Measurements from ENCODE around the gene PKHD1. TPM values are rescaled to one million over a fixed set of nuclear protein-coding genes. Genes with fewer than 3 reads are reported as not detected.

PKHD1 gene
- total RNA-seq, 1 donor from 2014 or later: not detected

DNA sequence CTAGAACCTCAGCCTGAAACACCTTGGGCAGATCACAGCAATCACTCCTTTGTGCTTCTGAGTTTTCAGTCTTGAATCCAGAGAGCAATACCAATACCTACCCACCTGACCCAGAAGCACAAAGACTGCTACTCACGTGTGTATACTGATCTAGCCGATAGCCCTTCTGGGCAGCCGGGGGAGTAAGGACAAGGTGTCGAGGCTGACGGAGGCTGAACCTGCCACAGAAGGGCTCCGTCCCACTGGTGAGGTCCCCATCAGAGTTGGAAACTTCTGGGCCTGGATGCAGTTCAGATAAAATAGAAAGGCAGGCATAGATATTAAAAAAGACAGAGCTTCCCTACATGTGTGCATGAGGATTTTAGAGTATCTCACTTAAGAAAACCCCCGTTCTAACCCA, 32.0 kb downstream of the PKHD1 start:
- H3K27me3 Mint-ChIP-seq (ENCODE audit: low read depth): peaks cover 20% of the 10 kb centered on the region
- no peaks in the 10 kb centered on the region for H3K4me1 Mint-ChIP-seq (ENCODE audit: low read depth)
- intact Hi-C loops (cut with micrococcal nuclease): no loop called here
- H3K9me3 Mint-ChIP-seq: no peaks in the 10 kb centered on the region
- H3K36me3 Mint-ChIP-seq (ENCODE audit: low read depth): no peaks in the 10 kb centered on the region
- no peak overlapping the region for H3K27ac Mint-ChIP-seq
- H3K4me3 Mint-ChIP-seq (ENCODE audit: low read depth): no peak overlapping the region
- no peak for DNase-seq (ENCODE audit: low spot score)

DNA sequence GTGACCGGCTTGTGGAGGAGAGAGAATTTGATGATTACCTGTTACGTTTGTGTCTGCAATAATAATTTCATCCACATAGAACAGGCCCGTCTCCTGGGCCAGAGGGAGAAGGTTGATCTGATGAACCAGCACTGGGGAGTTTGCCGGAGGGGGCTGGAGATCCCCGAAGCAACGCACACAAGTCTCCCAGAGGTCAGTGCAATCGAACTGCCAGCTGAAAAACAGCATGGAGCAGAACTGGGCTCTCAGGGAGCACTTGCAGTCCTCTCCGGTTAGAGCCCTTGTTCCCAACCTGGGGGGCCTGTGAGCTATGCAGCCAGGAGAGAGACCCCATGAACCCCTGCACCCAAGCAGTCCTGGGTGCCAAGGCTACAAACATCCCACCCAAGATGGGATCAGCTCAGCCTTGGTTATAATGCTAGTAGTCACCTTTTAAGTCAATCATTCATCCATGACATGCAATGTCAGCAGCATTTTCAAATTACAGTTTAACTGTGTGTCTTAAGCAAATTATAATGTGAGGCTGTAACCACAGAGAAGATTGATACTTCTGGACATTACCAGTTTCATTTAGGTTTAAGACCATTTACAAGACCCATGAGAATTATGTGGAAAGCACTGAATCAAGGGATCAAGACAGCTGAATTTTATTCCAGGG, 34.2 kb downstream of the PKHD1 start:
- DNase-seq (ENCODE audit: low spot score): no peak
- Mint-ChIP-seq H3K27ac (no peak overlapping the region), H3K4me3 (ENCODE audit: low read depth) (no peak overlapping the region), H3K36me3 (ENCODE audit: low read depth) (no peaks in the 10 kb centered on the region), H3K9me3 (no peaks in the 10 kb centered on the region), H3K27me3 (ENCODE audit: low read depth) (peaks cover 20% of the 10 kb centered on the region), H3K4me1 (ENCODE audit: low read depth) (no peaks in the 10 kb centered on the region)
- intact Hi-C loops (cut with micrococcal nuclease): no loop called here

DNA sequence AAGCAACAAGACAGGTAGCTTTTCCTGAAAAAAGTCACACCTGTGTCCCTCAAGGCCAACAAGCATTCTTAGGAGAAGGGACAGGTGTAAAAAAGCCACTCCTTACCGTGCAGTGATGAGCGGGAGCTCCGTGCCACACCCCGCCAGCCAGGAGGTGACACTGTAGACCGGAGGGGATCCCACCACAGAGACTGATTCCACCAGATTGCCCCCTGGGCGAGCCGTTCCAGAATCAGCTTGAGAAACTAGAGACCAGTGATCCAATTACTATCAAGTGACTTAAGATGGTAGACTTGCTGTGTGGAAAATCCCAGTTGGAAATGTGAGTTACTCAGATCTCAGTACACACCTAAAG, 37.4 kb downstream of the PKHD1 start:
- Mint-ChIP-seq H3K36me3 (ENCODE audit: low read depth) (no peaks in the 10 kb centered on the region), H3K27me3 (ENCODE audit: low read depth) (peaks cover 24% of the 10 kb centered on the region), H3K27ac (no peak overlapping the region), H3K9me3 (no peaks in the 10 kb centered on the region), H3K4me1 (ENCODE audit: low read depth) (no peaks in the 10 kb centered on the region), H3K4me3 (ENCODE audit: low read depth) (no peak overlapping the region)
- no peak for DNase-seq (ENCODE audit: low spot score)
- intact Hi-C loops (cut with micrococcal nuclease): no loop called here

DNA sequence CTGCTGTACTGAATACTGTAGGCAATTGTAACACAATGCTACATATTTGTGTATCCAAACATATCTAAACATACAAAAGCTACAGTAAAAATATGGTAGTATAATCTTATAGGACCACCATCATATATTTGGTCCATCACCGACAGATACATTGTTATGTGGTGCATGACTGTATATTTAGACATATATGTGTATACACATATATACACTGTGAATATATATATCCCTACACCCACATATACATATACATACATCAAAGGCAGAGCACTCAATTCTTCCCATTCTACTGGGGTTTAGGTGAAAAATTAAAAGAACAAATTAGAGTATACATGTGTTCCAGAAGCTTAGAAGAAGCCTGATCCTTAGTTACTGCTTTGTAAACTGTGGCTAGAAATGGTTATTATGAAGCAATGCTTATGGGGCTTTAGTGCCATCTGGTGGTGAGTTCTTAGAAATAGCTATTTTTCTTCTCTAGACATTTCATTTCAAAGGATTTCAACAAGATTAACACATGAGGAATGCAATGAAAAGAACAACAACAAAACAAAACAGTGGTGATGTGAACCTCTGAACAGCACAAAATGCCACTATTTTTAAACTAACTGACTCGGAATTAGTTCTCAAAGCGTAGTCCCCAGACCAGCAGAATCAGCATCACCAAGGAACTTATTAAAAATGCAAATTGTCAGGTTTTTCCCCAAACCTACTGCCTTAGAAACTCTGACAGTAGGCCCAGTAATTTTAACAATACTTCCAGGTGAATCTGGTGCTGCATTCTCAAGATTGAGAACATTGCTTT, 38.0 kb downstream of the PKHD1 start:
- Mint-ChIP-seq H3K27me3 (ENCODE audit: low read depth) (peaks cover 26% of the 10 kb centered on the region), H3K27ac (no peak overlapping the region), H3K4me3 (ENCODE audit: low read depth) (no peak overlapping the region), H3K36me3 (ENCODE audit: low read depth) (no peaks in the 10 kb centered on the region), H3K4me1 (ENCODE audit: low read depth) (no peaks in the 10 kb centered on the region), H3K9me3 (no peaks in the 10 kb centered on the region)
- intact Hi-C loops (cut with micrococcal nuclease): no loop called here
- no peak for DNase-seq (ENCODE audit: low spot score)

DNA sequence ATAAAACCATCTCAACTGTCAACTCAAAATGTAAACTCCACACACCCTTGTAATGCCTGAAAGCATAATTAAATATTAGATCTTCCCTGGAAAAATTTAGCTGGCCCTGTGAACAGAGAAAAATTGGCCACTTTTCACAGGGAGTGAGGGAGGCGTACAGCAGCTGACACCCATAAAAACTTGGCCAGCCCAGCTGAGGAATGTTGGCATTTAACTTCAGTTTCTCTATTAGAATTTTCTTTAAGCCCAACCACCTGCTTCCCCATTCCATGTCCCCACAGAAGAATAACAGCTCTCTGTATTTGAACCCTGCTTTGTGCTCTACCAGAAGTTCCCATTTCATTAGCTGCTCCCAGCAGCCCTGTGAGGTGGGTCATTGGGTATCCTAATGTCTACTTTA, 41.0 kb downstream of the PKHD1 start:
- Mint-ChIP-seq H3K36me3 (ENCODE audit: low read depth) (no peaks in the 10 kb centered on the region), H3K4me1 (ENCODE audit: low read depth) (no peaks in the 10 kb centered on the region), H3K27me3 (ENCODE audit: low read depth) (peaks cover 28% of the 10 kb centered on the region), H3K9me3 (no peaks in the 10 kb centered on the region), H3K27ac (no peak overlapping the region), H3K4me3 (ENCODE audit: low read depth) (no peak overlapping the region)
- intact Hi-C loops (cut with micrococcal nuclease): no loop called here
- no peak for DNase-seq (ENCODE audit: low spot score)

DNA sequence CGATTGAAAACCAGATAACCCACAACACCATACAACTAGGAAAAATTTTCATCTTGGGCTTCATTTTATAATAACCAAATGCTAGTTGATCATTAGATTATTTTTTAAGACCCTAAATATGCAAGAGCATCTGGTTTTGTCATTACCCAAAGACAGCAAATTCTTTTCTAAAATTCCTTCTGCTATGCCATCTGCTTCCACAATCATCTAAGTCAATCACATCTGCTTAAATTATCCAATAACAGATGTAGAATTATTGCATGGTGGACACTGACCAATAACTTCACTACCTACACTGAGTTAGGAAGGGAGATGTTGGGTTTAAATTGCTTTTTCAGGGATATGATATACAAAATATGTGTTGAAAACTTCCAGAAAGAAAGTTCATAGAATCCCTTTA, 41.9 kb downstream of the PKHD1 start:
- H3K27ac Mint-ChIP-seq: no peak overlapping the region

DNA sequence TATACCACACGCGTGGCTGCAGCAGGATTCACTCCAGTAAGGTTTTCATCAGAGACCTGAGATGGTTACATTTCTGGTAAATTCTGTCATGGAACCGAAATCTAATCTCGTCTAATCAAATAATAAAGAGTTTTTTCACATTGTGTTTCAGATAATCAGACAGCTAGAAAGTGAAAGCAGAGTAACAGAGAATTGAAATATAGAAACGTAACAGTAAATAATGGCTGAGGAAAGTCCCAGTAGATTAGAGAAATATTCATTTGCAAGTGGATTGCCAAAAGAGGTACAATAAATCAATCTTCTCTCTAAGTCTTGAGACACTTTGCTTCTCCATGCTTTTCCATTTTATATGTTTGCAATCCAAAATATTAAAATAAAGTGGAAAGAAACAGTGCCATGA, 42.4 kb downstream of the PKHD1 start:
- DNase-seq (ENCODE audit: low spot score): no peak
- Mint-ChIP-seq H3K36me3 (ENCODE audit: low read depth) (no peaks in the 10 kb centered on the region), H3K4me1 (ENCODE audit: low read depth) (no peaks in the 10 kb centered on the region), H3K9me3 (no peaks in the 10 kb centered on the region), H3K27me3 (ENCODE audit: low read depth) (peaks cover 20% of the 10 kb centered on the region), H3K4me3 (ENCODE audit: low read depth) (no peak overlapping the region), H3K27ac (no peak overlapping the region)
- intact Hi-C loops (cut with micrococcal nuclease): no loop called here

More for the DNA sequence above, 41.9 kb downstream of the PKHD1 start:
- Mint-ChIP-seq H3K27me3 (ENCODE audit: low read depth) (peaks cover 23% of the 10 kb centered on the region), H3K4me1 (ENCODE audit: low read depth) (no peaks in the 10 kb centered on the region), H3K9me3 (no peaks in the 10 kb centered on the region), H3K36me3 (ENCODE audit: low read depth) (no peaks in the 10 kb centered on the region), H3K4me3 (ENCODE audit: low read depth) (no peak overlapping the region)
- intact Hi-C loops (cut with micrococcal nuclease): no loop called here
- DNase-seq (ENCODE audit: low spot score): no peak

DNA sequence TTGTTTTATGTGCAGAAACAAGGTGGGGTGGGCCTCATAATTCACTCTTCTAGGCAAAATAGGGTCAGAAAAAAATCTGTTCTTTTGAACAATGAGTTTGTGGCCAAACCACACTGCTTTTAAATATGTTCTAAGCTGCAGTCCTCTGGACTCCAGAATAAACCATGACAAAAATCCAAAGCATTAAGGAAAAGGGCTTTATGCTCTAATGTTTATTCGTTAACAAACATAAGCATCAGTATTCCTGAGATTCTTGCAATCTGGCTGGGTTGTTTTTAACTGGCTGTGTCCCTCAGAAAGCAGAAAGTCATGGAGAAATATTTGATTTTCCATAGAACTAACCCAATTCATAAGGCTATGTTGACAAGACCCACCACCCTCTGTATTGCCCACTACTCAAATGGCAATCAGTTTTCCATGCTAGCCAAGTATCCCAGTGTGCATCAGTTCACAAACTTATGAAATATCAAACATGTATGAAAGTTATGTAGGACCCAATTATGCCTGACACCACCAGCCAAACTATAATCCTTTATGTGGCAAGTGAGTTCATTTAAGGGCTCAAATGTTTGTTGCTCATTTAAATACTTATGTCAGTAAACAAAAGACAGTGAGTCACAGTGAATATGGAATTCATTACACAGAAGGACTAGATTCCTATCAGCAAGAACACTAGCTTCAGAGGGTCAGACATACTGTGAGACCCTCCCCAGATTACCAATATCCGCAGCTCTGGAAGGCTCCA, 45.1 kb downstream of the PKHD1 start:
- DNase-seq (ENCODE audit: low spot score): no peak
- Mint-ChIP-seq H3K9me3 (no peaks in the 10 kb centered on the region), H3K27me3 (ENCODE audit: low read depth) (peaks cover 17% of the 10 kb centered on the region), H3K36me3 (ENCODE audit: low read depth) (no peaks in the 10 kb centered on the region), H3K4me3 (ENCODE audit: low read depth) (no peak overlapping the region), H3K4me1 (ENCODE audit: low read depth) (no peaks in the 10 kb centered on the region), H3K27ac (no peak overlapping the region)
- intact Hi-C loops (cut with micrococcal nuclease): no loop called here

DNA sequence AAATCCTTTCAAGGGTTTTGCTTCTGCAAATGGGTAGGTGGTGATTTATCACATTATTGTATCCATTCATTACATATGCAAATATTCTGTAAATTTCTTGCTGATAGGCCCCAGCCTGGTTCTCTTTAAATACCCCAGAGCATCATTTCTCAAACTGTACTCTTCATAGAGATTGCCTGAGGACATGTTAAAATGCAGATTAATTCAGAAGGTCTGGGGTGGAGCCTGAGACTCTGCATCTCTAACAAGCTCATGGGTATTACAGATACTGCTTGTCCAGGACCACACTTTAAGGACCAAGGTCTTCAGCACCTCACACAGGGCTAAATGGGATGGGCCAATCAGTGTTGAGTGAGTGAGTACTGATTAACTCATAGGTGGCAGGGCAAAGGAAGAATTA, 46.3 kb downstream of the PKHD1 start:
- intact Hi-C loops (cut with micrococcal nuclease): no loop called here
- Mint-ChIP-seq H3K4me3 (ENCODE audit: low read depth) (no peak overlapping the region), H3K36me3 (ENCODE audit: low read depth) (no peaks in the 10 kb centered on the region), H3K27ac (no peak overlapping the region), H3K27me3 (ENCODE audit: low read depth) (peaks cover 12% of the 10 kb centered on the region), H3K9me3 (no peaks in the 10 kb centered on the region), H3K4me1 (ENCODE audit: low read depth) (no peaks in the 10 kb centered on the region)
- DNase-seq (ENCODE audit: low spot score): no peak

DNA sequence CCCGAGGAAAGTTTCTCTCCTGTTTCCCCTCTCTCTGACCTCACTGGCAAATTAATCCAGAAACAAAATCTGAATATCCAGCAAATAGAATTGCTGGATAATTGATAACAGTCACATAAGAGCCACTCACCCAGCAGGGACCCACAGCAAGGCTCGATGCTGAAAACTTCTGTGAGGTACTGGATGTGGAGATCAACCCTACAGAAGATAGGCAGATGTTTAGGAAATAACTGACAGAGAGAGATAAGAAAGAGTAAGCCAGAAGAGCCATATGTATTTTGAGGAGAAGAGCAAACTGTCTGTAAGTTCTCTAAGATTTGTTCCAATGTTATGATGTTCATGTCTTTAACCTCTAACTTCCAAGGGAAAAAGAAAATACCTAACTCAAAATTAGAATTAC, 59.7 kb downstream of the PKHD1 start:
- H3K9me3 Mint-ChIP-seq: peaks cover 3% of the 10 kb centered on the region
- intact Hi-C loops (cut with micrococcal nuclease): no loop called here
- DNase-seq (ENCODE audit: low spot score): no peak
- H3K4me3 Mint-ChIP-seq (ENCODE audit: low read depth): no peak overlapping the region
- no peaks in the 10 kb centered on the region for H3K27me3 Mint-ChIP-seq (ENCODE audit: low read depth)
- H3K4me1 Mint-ChIP-seq (ENCODE audit: low read depth): no peaks in the 10 kb centered on the region
- no peak overlapping the region for H3K27ac Mint-ChIP-seq
- no peaks in the 10 kb centered on the region for H3K36me3 Mint-ChIP-seq (ENCODE audit: low read depth)

DNA sequence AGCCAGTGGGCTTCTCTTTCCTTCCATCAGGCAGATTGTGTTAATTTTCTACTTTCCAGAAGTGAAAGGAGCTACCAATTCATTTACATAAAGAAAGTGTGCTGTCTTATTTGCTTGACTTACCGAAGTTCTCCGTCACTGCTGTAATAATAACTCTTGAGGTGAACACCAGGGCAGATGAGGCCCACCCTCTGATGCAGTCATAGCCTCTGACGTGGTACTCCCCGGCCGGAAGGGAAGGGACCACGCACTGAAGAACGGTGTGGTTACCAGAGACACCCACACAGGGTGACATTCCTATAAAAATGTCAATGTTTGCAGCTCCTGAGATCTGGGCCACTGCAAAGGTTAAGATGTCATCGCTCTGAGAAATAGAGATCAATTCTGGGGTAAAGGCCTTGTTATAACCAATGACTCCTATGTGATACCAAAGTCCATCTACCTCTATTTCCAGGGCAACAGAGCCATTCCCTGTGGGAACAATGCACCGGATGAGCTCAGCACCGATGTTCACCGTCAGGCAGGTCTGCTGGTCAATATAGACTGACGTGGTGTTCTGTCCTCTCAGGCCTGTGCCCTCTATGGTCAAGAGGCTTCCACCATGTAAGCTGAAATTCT, 62.9 kb downstream of the PKHD1 start:
- no peaks in the 10 kb centered on the region for H3K9me3 Mint-ChIP-seq
- no peaks in the 10 kb centered on the region for H3K4me1 Mint-ChIP-seq (ENCODE audit: low read depth)
- no peak overlapping the region for H3K27ac Mint-ChIP-seq

DNA sequence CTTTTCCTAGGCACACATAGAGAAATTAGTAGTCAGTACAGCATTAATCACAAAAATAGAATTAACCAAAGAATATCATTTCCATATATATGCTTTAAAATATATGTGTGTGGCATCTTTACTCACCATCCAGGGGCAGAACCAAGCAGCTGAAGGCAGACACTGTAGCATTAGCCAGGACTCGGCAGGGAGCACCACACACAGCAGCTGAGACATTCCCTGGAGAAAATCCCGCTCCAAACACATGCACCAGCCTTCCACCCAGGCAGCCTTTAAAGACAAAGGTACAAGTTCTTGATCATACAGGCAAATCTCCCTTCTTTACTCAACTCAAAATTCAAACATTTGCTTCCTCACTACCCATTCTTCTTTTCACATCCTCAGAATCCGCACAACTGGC, 64.7 kb downstream of the PKHD1 start:
- Mint-ChIP-seq H3K27ac (no peak overlapping the region), H3K4me1 (ENCODE audit: low read depth) (no peaks in the 10 kb centered on the region), H3K4me3 (ENCODE audit: low read depth) (no peak overlapping the region), H3K27me3 (ENCODE audit: low read depth) (peaks cover 2% of the 10 kb centered on the region), H3K36me3 (ENCODE audit: low read depth) (no peaks in the 10 kb centered on the region), H3K9me3 (no peaks in the 10 kb centered on the region)
- DNase-seq (ENCODE audit: low spot score): no peak
- intact Hi-C loops (cut with micrococcal nuclease): loop anchor here (5.0 kb wide), 1 partner anchor 1205 kb away; the partner anchor contains the start of gene TFAP2B

More for the DNA sequence above, 62.9 kb downstream of the PKHD1 start:
- no peak overlapping the region for H3K4me3 Mint-ChIP-seq (ENCODE audit: low read depth)
- peaks cover 2% of the 10 kb centered on the region for H3K27me3 Mint-ChIP-seq (ENCODE audit: low read depth)
- no peaks in the 10 kb centered on the region for H3K36me3 Mint-ChIP-seq (ENCODE audit: low read depth)
- intact Hi-C loops (cut with micrococcal nuclease): loop anchor here (5.0 kb wide), 1 partner anchor 1207 kb away; the partner anchor contains the start of gene TFAP2B
- no peak for DNase-seq (ENCODE audit: low spot score)
